H1 (cell line): ENCODE data around the gene SMC6. TPM values are rescaled to one million over a fixed set of nuclear protein-coding genes. Genes with fewer than 3 reads are reported as not detected.

Experiments
- CREB1 ChIP-seq: IDR thresholded peaks from 2 replicates; pipeline ENCODE4 v1.6.1; 2012; ENCODE audit warnings: inconsistent platforms
- FOSL1 ChIP-seq: IDR thresholded peaks from 2 replicates; pipeline ENCODE4 v1.6.1; 2011; ENCODE audit warnings: mild to moderate bottlenecking, low read depth, low read length, moderate library complexity; ENCODE audit not compliant: insufficient read depth
- NRF1 ChIP-seq: IDR thresholded peaks from 2 replicates; pipeline ENCODE4 v1.6.1; 2011; ENCODE audit warnings: mild to moderate bottlenecking, low read depth, low read length, improper control_type of control experiment
- POLR2A ChIP-seq, 2 experiments: IDR thresholded peaks; 1 replicate in 1 of 2; 2 replicates in 1 of 2; pipeline ENCODE4 v1.6.1; 2011; ENCODE audit warnings: low read depth in 2 of 2, low read length in 2 of 2, mild to moderate bottlenecking in 2 of 2; ENCODE audit errors: control extremely low read depth in 1 of 2
- RFX5 ChIP-seq: IDR thresholded peaks from 2 replicates; pipeline ENCODE4 v1.6.1; 2011; ENCODE audit warnings: low read depth, low read length, improper control_type of control experiment, borderline replicate concordance
- RNF2 ChIP-seq: fragments of 200-900, 300-1000 bp; sonication (generic); IDR thresholded peaks from 2 replicates; pipeline ENCODE4 v1.7.1; 2016; ENCODE audit warnings: borderline replicate concordance, low read depth, mild to moderate bottlenecking, antibody characterized with exemption, low read length; ENCODE audit not compliant: poor library complexity, severe bottlenecking; ENCODE audit errors: missing control alignments
- ZNF274 ChIP-seq: IDR thresholded peaks from 2 replicates; pipeline ENCODE4 v1.7.0; 2012; ENCODE audit warnings: low read length, borderline replicate concordance; ENCODE audit errors: extremely low read depth
- polyA plus RNA-seq, 7 experiments: library from polyadenylated mRNA; depleted of rRNA in 3 of 7; stranded (reverse) in 5 of 7; unstranded in 2 of 7; fragments of >200 nt in 5 of 7; fragments of 200-250 nt in 2 of 7; gene quantifications; 1 replicate in 5 of 7; 2 replicates in 1 of 7; 4 replicates in 1 of 7; pipeline versions ENCODE4 v1.2.1 to v1.2.3, GENCODE V29; 2011 to 2013; ENCODE audit warnings: missing spikeins in 2 of 7, mixed read lengths in 2 of 7
- total RNA-seq: library from RNA; stranded (reverse); fragmentation: NEBNext Ultra II Directional; extraction: Animal tissue kit (Norgen Biotek cat#: 25700); gene quantifications from 2 replicates; pipeline ENCODE4 v1.2.1, GENCODE V29; 2021

SMC6 gene
- total and polyA plus RNA-seq, 2 of the 8 experiments (the other 6 are each of a cell fraction or from before 2014, with no cell fraction given) = 9.7 to 49.5 TPM

DNA sequence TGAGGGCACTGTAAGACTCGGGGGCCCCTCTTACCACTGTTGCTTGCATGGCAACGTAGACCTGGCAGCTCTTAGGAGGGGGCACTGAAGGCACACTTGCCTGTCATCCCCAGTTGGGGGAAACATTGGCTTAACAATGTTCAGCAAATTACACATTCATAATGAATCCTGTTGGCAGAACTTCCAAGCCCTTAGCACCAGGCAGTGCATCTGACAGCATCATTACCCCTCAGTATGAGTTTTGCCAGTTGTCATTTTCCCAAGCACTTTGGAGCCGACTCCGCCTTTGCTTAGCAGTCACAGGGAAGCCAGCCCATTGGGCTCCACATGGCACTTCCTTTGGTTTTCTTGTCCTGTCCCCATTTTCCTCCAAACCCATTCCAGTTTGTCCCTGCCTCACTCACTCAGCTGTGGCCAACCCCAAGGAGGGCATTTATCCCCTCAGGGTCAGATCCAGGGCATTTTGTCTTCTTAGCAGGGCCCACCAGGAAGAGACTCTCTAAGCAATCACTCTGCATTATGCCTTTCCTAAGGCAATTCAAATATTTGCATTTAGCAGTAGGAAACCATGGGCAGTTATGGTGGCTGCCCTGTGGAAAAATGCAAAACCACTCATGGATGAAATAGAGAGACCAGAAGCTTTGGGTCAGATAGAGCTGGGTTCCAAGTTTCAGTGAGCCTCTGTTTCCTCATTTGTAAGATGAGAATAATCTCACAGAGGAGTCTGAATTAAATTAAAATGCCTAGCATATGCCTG is 139.3 kb downstream of the SMC6 start (continued):
- no peak for TF ChIP-seq FOSL1
- no peak for TF ChIP-seq RNF2
- TF ChIP-seq CREB1 = no peak
- no peak for TF ChIP-seq NRF1
- TF ChIP-seq RFX5 = no peak
- TF ChIP-seq ZNF274 = no peak
- no peak for TF ChIP-seq POLR2A (IDR thresholded peaks at IDR 0.05; ENCODE audit: control extremely low read depth in 1 of 2, low read depth in 2 of 2, low read length in 2 of 2)
- TF ChIP-seq, all 59 proteins: peak for 0

Other genes starting within 250 kb of the SMC6 start
- gene RAD51AP2, start 235.4 kb downstream of the SMC6 start, total RNA-seq = 0.08 and 0.20 TPM in 2 replicates
- gene RAD51AP2, start 235.4 kb downstream of the SMC6 start, polyA plus RNA-seq (2011; rRNA removed) = 0.02 and 0.03 TPM in 2 replicates
- gene VSNL1, start 213.1 kb downstream of the SMC6 start, total RNA-seq = 108 and 113 TPM in 2 replicates
- 34.7 and 49.4 TPM in 2 replicates for gene VSNL1, start 213.1 kb downstream of the SMC6 start, polyA plus RNA-seq (2011; rRNA removed)
- gene GEN1, start 328 bp upstream of the SMC6 start, total RNA-seq = 19.2 and 20.5 TPM in 2 replicates
- gene GEN1, start 328 bp upstream of the SMC6 start, polyA plus RNA-seq (2011; rRNA removed) = 6.6 and 6.9 TPM in 2 replicates
- gene MSGN1, start 62.6 kb upstream of the SMC6 start, total RNA-seq = not detected in 2 replicates
- not detected in 2 replicates for gene MSGN1, start 62.6 kb upstream of the SMC6 start, polyA plus RNA-seq (2011; rRNA removed)
- gene KCNS3, start 124.9 kb upstream of the SMC6 start, total RNA-seq = 20.5 and 22.7 TPM in 2 replicates
- gene KCNS3, start 124.9 kb upstream of the SMC6 start, polyA plus RNA-seq (2011; rRNA removed) = 23.0 and 28.6 TPM in 2 replicates